IPS-18c (cell line): Measurements from ENCODE around the gene NPAS3.

Experiments
- H3K4me3 ChIP-seq: 2 replicates; pipeline ENCODE4 v1.7.0; 2013; ENCODE audit warnings: low read depth, mild to moderate bottlenecking, low read length, moderate library complexity; ENCODE audit not compliant: insufficient read depth
- H3K9me3 ChIP-seq: one replicate; pipeline ENCODE4 v1.6.1; 2013; ENCODE audit warnings: mild to moderate bottlenecking, low read length, moderate library complexity; ENCODE audit not compliant: control insufficient read depth, insufficient read depth

The NPAS3 gene

GRCh38 chr14:33622496-33622895 lies 683.8 kb downstream of the NPAS3 start:
- Histone ChIP-seq H3K4me3 (no peak overlapping the region), H3K9me3 (no peaks in the 10 kb centered on the region)

GRCh38 chr14:33629792-33630191 lies 691.1 kb downstream of the NPAS3 start:
- no peaks in the 10 kb centered on the region for H3K9me3 ChIP-seq
- H3K4me3 ChIP-seq: no peak overlapping the region

GRCh38 chr14:33631021-33631420 lies 692.3 kb downstream of the NPAS3 start:
- H3K4me3 ChIP-seq: no peak overlapping the region

GRCh38 chr14:33631441-33631840 lies 692.8 kb downstream of the NPAS3 start:
- no peak overlapping the region for H3K4me3 ChIP-seq
- H3K9me3 ChIP-seq: no peaks in the 10 kb centered on the region

More at GRCh38 chr14:33631021-33631420, 692.3 kb downstream of the NPAS3 start:
- H3K9me3 ChIP-seq: no peaks in the 10 kb centered on the region

DNA sequence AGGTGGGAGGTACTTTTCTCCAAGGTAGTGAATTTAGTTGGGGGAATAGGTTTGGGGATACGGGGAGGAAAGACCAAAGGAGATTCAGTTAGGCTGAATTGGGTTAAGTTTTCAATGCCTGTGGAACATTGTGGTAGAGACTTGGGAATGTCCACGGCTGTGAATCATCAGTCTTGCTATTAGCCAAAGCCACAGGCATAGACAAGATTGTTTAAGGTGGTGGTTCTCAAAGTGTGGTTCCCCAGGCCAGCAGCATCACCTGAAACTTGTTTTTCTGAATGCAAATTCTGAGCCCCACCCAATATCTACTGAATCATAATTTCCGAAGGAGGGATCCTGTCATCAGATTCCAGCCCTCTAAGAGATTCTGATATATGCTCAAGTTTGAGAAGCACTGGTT lies 696.0 kb downstream of the NPAS3 start:
- H3K4me3 ChIP-seq: no peak overlapping the region
- no peaks in the 10 kb centered on the region for H3K9me3 ChIP-seq

DNA sequence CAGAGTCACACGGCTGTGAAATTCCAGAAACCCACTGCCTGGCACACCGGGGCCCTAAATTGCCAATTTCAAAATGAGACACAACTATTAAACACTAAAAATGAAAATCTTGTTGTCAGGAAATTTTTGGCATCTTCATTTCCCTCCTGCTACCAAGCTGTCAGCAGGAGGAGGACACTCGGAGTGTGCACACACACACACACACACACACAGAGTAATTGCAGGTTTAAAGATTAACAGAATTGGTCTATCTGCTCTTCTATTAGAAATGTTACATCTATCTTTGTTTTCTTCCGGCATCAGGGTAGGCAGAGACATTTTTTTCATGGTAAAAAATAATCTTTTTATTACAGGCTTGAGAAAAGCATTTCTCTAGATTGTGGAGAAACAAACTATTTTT lies 698.0 kb downstream of the NPAS3 start:
- no peak overlapping the region for H3K4me3 ChIP-seq

DNA sequence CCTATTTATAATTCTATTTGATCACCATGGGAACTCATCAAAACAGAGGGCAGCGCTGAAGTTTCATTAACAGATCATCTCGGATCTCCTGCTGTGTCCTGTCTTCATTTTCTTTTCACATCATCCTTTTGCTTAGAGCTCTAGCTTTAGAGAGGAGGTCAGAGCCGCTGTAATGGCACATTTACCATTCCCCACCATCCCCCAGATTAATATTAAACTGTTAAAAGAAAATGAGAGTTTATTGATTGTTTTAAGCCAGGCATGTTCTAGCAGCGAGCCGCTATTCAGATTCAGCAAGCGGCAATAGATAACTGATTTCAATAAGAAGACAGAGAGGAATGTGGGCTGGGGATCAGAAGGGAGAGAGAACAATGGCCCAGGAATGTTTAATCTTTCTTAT lies 703.4 kb downstream of the NPAS3 start:
- Histone ChIP-seq H3K4me3 (no peak overlapping the region; the same call in 1 of the 2 replicates), H3K9me3 (no peaks in the 10 kb centered on the region)

More for the DNA sequence above, 698.0 kb downstream of the NPAS3 start:
- no peaks in the 10 kb centered on the region for H3K9me3 ChIP-seq

DNA sequence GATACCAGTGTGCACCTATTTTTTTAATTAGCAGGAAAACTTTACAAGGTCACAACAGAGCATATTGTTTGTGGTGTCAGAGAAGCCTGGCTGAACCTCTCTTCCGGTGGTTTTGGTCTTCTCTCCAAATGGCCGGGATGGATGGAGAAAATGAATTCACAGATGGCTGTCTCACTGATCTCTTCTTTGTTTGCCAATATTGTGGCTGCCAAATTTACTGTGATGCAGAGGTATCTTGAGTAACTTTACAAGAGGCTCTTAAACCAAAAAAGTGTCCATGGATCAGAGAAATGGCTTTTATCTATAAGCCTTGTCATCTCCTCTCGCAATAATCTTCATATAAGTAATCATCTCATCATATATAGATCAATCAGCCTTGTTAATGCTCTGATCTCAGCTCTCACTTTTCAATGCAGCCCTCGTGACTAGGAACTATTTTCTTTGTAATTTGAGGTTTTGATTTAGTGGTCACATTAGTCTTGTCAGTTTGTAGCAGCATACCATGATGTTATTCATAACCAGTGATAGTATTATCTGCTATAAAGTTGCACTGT lies 704.1 kb downstream of the NPAS3 start:
- H3K4me3 ChIP-seq: no peak overlapping the region; the same call in 1 of the 2 replicates

DNA sequence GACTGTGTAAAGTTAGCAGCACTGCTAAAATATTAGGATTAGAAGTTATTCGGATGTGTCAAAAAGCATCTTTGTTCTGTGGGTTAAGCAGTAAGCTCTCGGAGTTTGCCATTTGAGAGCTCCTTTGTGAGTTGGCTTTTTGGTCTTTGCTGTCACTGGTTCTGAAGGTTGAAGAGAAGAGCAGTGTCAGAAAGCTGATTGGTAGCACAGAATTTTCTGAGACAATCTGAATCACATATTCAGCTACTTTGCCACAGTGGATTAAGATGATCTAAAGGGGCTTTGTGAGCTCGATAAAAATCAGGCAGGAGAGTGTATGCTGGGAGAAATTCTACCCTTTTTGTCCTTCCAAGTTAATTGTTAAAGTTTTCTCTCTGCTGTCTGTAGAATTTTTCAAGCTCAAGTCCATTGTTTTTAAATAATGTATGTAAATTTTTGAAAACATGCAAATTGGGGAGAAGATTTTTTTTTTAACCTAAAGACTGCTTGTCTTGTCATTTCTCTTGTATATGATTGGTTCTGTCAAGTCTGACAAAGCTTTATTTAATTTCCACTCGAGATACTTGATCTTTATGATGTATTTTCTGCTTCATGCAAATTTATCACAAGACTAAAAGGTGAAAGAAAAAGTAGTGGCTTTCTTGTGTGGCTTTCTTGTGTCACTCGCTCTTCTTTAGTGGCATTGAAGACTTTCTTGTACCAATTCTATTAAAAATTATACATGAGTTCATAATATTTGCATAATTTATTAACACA lies 704.9 kb downstream of the NPAS3 start:
- no peaks in the 10 kb centered on the region for H3K9me3 ChIP-seq
- no peak overlapping the region for H3K4me3 ChIP-seq

More for the DNA sequence above, 704.1 kb downstream of the NPAS3 start:
- no peaks in the 10 kb centered on the region for H3K9me3 ChIP-seq

GRCh38 chr14:33646692-33647260 lies 708.1 kb downstream of the NPAS3 start:
- no peaks in the 10 kb centered on the region for H3K9me3 ChIP-seq
- no peak overlapping the region for H3K4me3 ChIP-seq

- Histone ChIP-seq H3K4me3 (no peak overlapping the region), H3K9me3 (no peaks in the 10 kb centered on the region)
Measured at GRCh38 chr14:33647385-33647786, 708.7 kb downstream of the NPAS3 start.

- Histone ChIP-seq H3K4me3 (no peak overlapping the region), H3K9me3 (no peaks in the 10 kb centered on the region)
Measured at GRCh38 chr14:33650430-33650829, 711.8 kb downstream of the NPAS3 start.

DNA sequence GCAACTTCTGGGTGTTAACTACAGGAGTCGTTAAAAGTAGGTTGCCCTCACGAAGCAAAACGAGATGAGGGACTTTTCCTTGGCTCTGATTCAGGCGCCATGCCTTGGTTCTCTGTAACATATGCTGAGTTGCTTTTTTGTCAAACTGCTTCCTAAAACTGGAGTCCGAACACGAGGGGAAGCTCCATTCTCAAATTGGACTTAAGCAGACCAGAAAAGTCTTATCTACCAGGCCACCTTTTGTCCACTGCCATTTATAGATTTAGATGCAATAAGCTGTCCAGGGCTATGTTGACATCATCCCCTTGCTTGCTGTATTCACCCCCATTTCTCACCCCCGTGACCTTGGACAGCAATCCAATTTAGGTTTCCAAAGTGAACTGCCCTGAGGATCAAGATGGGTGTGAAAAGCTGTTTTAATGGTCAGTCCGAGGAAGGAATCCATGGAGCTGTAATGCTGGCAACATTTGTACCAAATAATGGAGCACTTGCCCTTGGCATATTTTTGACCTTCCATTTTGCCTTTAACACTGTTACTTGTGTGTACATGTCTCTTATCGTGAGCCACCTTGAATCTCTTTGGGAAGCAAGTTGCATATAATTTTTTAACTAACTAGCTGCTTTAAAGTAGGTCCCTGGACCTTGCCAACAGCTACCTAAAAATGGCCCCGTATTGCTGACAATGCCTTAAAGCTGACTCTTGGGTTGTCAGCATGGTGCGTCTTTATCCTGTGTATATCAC lies 714.1 kb downstream of the NPAS3 start:
- no peaks in the 10 kb centered on the region for H3K9me3 ChIP-seq
- no peak overlapping the region for H3K4me3 ChIP-seq

DNA sequence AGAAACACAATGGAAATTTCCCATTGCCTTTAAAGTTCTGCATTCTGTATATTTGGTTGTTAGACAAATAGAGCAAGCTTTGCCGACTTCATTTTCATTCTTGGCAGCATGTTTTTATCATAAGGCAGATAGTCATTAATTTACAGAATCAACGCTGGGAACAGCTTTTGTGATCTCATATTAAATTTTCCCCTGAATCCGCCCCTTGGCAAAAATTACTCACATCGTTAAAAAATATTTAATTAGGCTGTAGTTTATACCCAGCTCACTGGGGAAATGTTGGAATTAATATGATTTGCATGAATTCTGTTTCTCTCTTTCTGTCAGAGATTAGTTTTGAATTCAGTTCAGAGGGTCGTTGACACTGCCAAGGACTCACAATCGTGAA lies 714.6 kb downstream of the NPAS3 start:
- no peaks in the 10 kb centered on the region for H3K9me3 ChIP-seq
- no peak overlapping the region for H3K4me3 ChIP-seq

DNA sequence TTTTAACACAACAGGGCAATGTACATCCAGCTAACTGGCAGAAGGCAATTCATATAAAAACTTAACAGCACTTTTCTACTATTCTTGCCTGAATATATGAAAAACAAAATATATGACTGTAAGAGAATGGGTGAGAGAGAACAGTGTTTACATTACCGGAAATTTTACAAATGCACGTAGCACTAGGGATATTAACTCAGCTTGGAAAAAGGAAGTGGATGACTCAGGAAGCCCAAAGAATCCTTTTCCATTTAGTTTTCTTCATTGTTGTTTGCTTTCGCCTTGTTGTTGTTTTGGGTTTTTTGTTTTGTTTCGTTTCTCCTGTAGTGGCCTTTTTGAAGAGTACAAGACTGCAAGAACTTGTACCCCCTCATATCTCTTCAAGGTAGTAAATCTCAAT lies 716.7 kb downstream of the NPAS3 start:
- no peaks in the 10 kb centered on the region for H3K9me3 ChIP-seq

DNA sequence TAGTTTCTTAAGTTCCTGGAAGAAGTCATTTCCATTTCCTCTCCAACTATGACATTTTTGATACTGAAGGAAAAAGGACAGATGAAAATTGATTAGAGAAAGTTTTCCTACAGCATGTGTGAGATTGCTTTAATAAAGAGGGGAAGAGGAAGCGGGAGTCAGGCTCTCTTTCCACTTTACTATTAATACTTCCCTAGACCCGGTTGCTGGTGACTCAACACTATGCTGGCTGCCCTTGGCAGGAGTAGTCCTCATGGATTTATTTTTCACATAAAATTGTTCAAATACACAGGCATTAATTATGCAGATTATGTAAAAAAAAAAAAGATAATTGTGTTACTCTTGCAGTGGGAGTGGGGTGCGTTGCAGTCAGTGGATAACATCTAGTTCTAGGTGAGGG lies 718.8 kb downstream of the NPAS3 start:
- no peaks in the 10 kb centered on the region for H3K9me3 ChIP-seq
- no peak overlapping the region for H3K4me3 ChIP-seq

More for the DNA sequence above, 716.7 kb downstream of the NPAS3 start:
- no peak overlapping the region for H3K4me3 ChIP-seq

DNA sequence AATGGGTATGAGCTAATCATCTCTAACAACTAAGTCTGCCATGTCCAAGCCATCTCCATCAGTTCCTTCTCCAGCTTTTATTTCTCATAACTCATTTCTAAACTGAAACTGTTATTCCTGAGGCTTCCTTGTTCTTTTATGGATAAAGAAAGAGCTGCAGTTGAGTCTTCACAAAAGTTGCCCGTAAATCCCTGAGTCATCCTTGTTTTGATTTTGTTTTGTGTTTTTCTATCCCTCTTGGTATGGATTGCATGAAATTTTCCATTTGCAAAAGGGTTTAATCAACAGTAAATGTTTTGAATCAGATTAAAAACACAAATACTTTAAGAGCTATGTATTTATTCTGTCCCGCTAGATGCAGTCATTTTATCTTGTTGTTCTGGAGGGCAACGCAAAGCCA lies 721.6 kb downstream of the NPAS3 start:
- Histone ChIP-seq H3K9me3 (no peaks in the 10 kb centered on the region), H3K4me3 (no peak overlapping the region)

DNA sequence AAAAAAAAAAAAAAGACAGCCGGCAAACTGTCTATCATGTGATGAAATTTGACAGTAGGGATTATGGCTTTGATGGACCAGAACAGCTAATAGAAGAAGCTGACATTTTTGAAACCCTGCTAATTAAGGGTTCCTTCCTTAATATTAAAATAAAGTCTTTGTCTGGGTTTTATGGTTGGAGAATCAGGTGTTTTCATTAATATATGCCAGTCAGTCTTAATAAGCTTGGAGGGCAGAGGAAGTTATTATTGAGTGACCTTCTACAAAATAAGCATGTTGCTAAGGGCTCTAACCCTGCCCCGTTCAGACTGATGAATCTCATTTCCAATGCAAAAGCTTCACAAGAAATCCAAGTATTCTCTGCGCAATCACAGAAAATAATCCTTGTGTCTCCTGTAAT lies 722.4 kb downstream of the NPAS3 start:
- Histone ChIP-seq H3K9me3 (no peaks in the 10 kb centered on the region), H3K4me3 (no peak overlapping the region)
